H1 (cell line): ENCODE results near the gene COX7C. TPM values are rescaled to one million over a fixed set of nuclear protein-coding genes. Genes with fewer than 3 reads are reported as not detected.
A peak's percentile ranks its signal among the peaks of the same experiment; 100 is the strongest.

Experiments
- CHD1 ChIP-seq: IDR thresholded peaks from 2 replicates; pipeline ENCODE4 v1.6.1; 2012; ENCODE audit warnings: low read depth, low read length, improper control_type of control experiment
- RAD21 ChIP-seq, 2 experiments: IDR thresholded peaks in 1 of 2; conservative IDR thresholded peaks in 1 of 2; 2 replicates each; pipeline ENCODE4 v1.6.1; 2011; ENCODE audit warnings: low read depth in 2 of 2, low read length in 2 of 2, improper control_type of control experiment in 1 of 2, inconsistent platforms in 1 of 2, mild to moderate bottlenecking in 1 of 2, moderate library complexity in 1 of 2
- polyA plus RNA-seq, 7 experiments: library from polyadenylated mRNA; depleted of rRNA in 3 of 7; stranded (reverse) in 5 of 7; unstranded in 2 of 7; fragments of >200 nt in 5 of 7; fragments of 200-250 nt in 2 of 7; gene quantifications; 1 replicate in 5 of 7; 2 replicates in 1 of 7; 4 replicates in 1 of 7; pipeline versions ENCODE4 v1.2.1 to v1.2.3, GENCODE V29; 2011 to 2013; ENCODE audit warnings: missing spikeins in 2 of 7, mixed read lengths in 2 of 7
- total RNA-seq: library from RNA; stranded (reverse); fragmentation: NEBNext Ultra II Directional; extraction: Animal tissue kit (Norgen Biotek cat#: 25700); gene quantifications from 2 replicates; pipeline ENCODE4 v1.2.1, GENCODE V29; 2021
- TF ChIP-seq, protein P1 (sequence below): fragments of 300-600 bp; sonication (generic); IDR thresholded peaks from 2 replicates; pipeline ENCODE4 v1.7.1; 2012; ENCODE audit warnings: low read length, moderate library complexity, mild to moderate bottlenecking, inconsistent platforms; ENCODE audit not compliant: insufficient replicate concordance

Gene COX7C
- total and polyA plus RNA-seq, 2 of the 8 experiments (the other 6 are each of a cell fraction or from before 2014, with no cell fraction given) = 1,059 to 1,207 TPM

DNA sequence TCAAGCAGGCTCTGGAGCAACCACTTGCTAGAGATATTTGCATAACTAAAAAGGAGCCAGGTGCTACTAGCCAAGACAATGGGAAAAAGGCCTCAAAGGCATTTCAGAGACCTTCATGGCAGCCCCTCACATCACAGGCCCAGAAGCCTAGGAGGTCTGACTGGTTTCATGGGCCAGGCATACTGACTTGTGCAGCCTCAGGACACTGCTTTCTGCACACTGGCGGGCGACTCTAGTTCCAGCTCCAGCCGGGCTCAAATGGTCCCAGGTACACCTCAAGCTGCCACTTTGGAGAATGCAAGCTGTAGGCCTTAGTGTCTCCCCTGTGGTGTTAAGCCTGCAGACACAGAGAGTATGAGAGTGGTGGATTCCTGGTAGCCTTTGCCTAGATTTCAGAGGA lies 27.1 kb downstream of the COX7C start (continued):
- TF ChIP-seq, protein P1, sequence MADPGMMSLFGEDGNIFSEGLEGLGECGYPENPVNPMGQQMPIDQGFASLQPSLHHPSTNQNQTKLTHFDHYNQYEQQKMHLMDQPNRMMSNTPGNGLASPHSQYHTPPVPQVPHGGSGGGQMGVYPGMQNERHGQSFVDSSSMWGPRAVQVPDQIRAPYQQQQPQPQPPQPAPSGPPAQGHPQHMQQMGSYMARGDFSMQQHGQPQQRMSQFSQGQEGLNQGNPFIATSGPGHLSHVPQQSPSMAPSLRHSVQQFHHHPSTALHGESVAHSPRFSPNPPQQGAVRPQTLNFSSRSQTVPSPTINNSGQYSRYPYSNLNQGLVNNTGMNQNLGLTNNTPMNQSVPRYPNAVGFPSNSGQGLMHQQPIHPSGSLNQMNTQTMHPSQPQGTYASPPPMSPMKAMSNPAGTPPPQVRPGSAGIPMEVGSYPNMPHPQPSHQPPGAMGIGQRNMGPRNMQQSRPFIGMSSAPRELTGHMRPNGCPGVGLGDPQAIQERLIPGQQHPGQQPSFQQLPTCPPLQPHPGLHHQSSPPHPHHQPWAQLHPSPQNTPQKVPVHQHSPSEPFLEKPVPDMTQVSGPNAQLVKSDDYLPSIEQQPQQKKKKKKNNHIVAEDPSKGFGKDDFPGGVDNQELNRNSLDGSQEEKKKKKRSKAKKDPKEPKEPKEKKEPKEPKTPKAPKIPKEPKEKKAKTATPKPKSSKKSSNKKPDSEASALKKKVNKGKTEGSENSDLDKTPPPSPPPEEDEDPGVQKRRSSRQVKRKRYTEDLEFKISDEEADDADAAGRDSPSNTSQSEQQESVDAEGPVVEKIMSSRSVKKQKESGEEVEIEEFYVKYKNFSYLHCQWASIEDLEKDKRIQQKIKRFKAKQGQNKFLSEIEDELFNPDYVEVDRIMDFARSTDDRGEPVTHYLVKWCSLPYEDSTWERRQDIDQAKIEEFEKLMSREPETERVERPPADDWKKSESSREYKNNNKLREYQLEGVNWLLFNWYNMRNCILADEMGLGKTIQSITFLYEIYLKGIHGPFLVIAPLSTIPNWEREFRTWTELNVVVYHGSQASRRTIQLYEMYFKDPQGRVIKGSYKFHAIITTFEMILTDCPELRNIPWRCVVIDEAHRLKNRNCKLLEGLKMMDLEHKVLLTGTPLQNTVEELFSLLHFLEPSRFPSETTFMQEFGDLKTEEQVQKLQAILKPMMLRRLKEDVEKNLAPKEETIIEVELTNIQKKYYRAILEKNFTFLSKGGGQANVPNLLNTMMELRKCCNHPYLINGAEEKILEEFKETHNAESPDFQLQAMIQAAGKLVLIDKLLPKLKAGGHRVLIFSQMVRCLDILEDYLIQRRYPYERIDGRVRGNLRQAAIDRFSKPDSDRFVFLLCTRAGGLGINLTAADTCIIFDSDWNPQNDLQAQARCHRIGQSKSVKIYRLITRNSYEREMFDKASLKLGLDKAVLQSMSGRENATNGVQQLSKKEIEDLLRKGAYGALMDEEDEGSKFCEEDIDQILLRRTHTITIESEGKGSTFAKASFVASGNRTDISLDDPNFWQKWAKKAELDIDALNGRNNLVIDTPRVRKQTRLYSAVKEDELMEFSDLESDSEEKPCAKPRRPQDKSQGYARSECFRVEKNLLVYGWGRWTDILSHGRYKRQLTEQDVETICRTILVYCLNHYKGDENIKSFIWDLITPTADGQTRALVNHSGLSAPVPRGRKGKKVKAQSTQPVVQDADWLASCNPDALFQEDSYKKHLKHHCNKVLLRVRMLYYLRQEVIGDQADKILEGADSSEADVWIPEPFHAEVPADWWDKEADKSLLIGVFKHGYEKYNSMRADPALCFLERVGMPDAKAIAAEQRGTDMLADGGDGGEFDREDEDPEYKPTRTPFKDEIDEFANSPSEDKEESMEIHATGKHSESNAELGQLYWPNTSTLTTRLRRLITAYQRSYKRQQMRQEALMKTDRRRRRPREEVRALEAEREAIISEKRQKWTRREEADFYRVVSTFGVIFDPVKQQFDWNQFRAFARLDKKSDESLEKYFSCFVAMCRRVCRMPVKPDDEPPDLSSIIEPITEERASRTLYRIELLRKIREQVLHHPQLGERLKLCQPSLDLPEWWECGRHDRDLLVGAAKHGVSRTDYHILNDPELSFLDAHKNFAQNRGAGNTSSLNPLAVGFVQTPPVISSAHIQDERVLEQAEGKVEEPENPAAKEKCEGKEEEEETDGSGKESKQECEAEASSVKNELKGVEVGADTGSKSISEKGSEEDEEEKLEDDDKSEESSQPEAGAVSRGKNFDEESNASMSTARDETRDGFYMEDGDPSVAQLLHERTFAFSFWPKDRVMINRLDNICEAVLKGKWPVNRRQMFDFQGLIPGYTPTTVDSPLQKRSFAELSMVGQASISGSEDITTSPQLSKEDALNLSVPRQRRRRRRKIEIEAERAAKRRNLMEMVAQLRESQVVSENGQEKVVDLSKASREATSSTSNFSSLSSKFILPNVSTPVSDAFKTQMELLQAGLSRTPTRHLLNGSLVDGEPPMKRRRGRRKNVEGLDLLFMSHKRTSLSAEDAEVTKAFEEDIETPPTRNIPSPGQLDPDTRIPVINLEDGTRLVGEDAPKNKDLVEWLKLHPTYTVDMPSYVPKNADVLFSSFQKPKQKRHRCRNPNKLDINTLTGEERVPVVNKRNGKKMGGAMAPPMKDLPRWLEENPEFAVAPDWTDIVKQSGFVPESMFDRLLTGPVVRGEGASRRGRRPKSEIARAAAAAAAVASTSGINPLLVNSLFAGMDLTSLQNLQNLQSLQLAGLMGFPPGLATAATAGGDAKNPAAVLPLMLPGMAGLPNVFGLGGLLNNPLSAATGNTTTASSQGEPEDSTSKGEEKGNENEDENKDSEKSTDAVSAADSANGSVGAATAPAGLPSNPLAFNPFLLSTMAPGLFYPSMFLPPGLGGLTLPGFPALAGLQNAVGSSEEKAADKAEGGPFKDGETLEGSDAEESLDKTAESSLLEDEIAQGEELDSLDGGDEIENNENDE = peak; percentile 15
- no peak for TF ChIP-seq CHD1
- TF ChIP-seq RAD21 (IDR thresholded peaks at IDR 0.05 in 1 of 2, conservative IDR thresholded peaks at IDR 0.05 in 1 of 2; ENCODE audit: low read depth in 2 of 2, low read length in 2 of 2) = peak in 1 of 2 experiments; percentile 2; a peak in 1 of 4 replicates
